ENCODE data around the gene RMRP.
"Not testable (repeated sequence)": the region's sequence is repeated elsewhere in the genome, so short reads cannot be mapped to it uniquely, and the experiment has no call there.

The RMRP gene

DNA sequence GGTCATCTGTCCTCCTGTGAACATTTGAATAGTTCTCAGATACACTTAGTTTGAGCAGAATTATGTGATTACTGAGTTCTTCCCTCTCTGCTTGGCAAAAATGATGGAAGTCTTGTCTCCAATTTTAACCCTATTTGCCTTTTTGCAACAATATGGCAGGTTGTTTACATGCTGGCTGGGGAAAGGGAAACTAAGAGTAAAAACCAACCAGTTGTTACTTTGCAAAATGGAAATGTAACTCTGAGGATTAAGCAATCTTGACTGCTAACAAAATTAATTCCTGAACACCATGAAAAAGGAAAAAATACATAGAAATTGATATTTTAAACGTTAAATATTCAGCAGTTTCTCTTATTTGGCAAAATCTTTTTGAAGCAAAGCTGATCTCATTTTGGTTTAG lies 18.2 kb downstream of the RMRP start:
- TF ChIP-seq, protein P1, sequence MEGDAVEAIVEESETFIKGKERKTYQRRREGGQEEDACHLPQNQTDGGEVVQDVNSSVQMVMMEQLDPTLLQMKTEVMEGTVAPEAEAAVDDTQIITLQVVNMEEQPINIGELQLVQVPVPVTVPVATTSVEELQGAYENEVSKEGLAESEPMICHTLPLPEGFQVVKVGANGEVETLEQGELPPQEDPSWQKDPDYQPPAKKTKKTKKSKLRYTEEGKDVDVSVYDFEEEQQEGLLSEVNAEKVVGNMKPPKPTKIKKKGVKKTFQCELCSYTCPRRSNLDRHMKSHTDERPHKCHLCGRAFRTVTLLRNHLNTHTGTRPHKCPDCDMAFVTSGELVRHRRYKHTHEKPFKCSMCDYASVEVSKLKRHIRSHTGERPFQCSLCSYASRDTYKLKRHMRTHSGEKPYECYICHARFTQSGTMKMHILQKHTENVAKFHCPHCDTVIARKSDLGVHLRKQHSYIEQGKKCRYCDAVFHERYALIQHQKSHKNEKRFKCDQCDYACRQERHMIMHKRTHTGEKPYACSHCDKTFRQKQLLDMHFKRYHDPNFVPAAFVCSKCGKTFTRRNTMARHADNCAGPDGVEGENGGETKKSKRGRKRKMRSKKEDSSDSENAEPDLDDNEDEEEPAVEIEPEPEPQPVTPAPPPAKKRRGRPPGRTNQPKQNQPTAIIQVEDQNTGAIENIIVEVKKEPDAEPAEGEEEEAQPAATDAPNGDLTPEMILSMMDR (IDR thresholded peaks at IDR 0.05; ENCODE audit: low read depth, low read length) = no peak
- H3K4me3 ChIP-seq (ENCODE audit: low read depth, low read length) = no peak overlapping the region

- H3K4me3 ChIP-seq (ENCODE audit: low read depth, low read length) = not testable (repeated sequence)
Measured at GRCh38 chr9:35639225-35639624, 18.6 kb downstream of the RMRP start.

DNA sequence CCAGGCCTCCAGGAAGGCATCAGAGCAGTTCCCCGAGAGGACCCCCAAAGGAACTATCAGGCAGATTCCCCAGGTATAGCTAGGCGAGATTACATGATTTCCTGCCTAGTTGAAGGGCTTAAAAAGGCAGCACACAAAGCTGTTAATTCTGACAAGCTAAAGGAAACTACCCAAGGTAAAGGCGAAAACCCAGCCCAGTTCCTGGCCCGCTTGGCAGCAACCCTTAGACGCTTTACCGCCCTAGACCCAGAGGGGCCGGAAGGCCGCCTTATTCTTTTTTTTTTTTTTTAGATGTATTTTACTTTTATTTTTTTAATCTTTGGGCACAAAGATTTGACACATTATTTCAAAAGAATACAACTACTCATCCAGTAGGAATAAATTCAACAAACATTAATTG lies 19.1 kb downstream of the RMRP start:
- not testable (repeated sequence) for H3K4me3 ChIP-seq (ENCODE audit: low read depth, low read length)

DNA sequence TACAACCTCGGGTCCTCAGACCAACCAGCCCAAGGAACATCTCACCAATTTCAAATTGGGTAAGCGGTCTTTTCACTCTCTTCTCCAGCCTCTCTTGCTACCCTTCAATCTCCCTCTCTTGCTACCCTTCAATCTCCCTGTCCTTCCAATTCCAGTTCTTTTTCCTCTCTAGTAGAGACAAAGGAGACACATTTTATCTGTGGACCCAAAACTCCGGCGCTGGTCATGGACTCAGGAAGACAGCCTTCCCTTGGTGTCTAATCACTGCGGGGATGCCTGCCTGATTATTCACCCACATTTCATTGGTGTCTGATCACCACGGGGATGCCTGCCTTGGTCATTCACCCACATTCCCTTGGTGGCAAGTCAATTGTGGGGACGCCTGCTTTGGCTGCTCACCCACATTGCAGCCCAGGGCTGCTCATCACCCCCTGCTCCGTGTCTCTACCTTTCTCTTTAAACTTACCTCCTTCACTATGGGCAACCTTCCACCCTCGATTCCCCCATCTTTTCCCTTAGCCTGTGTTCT lies 20.3 kb downstream of the RMRP start:
- not testable (repeated sequence) for H3K4me3 ChIP-seq (ENCODE audit: low read depth, low read length)

DNA sequence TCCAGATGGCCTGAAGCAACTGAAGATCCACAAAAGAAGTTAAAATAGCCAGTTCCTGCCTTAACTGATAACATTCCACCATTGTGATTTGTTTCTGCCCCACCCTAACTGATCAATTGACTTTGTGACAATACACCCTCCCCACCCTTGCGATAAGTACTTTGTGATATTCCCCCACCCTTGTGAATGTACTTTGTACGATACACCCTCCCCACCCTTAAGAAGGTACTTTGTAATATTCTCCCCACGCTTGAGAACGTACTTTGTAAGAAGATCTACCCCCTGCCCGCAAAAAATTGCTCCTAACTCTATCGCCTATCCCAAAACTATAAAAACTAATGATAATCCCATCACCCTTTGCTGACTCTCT lies 21.0 kb downstream of the RMRP start:
- H3K4me3 ChIP-seq (ENCODE audit: low read depth, low read length) = not testable (repeated sequence)

DNA sequence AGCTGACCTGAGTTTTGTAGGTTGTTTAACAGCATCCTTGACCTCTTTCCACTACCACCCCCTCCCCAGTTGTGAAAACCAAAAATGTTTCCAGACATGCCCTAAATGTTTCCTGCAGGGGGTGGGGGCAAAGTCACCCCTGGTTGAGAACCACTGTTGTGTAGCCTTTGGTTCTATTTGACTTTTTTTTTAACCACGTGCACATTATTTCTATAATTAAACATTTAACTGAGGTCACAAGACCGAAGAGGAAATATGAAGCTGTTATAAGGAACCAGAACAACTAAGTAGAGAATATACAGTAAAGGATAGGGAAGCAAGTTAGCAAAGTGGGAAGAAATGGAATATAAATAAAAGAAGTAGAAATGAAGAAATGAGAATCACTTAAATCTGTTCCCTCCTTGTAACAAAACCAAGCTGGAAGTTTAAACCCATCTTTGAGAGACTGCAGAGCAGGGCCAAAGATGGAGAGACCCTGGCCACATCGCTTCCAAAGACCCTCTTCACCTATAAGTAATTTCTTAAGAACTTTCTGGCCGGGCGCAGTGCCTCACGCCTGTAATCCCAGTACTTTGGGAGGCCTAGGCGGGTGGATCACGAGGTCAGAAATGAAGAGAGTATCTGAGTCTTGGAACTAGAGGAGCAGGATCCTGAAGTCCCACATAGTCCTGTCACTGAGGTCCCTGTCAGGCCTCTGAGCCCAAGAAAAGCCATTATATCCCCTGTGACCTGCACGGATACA lies 21.5 kb downstream of the RMRP start:
- H3K4me3 ChIP-seq (ENCODE audit: low read depth, low read length) = no peak overlapping the region
- TF ChIP-seq, protein P1 (IDR thresholded peaks at IDR 0.05; ENCODE audit: low read depth, low read length) = no peak

- H3K4me3 ChIP-seq (ENCODE audit: low read depth, low read length) = no peak overlapping the region
- TF ChIP-seq, protein P1 (IDR thresholded peaks at IDR 0.05; ENCODE audit: low read depth, low read length) = no peak
Measured at GRCh38 chr9:35635730-35636129, 22.1 kb downstream of the RMRP start.

GRCh38 chr9:35629597-35629996 lies 28.2 kb downstream of the RMRP start:
- TF ChIP-seq, protein P1 (IDR thresholded peaks at IDR 0.05; ENCODE audit: low read depth, low read length) = no peak
- no peak overlapping the region for H3K4me3 ChIP-seq (ENCODE audit: low read depth, low read length)

DNA sequence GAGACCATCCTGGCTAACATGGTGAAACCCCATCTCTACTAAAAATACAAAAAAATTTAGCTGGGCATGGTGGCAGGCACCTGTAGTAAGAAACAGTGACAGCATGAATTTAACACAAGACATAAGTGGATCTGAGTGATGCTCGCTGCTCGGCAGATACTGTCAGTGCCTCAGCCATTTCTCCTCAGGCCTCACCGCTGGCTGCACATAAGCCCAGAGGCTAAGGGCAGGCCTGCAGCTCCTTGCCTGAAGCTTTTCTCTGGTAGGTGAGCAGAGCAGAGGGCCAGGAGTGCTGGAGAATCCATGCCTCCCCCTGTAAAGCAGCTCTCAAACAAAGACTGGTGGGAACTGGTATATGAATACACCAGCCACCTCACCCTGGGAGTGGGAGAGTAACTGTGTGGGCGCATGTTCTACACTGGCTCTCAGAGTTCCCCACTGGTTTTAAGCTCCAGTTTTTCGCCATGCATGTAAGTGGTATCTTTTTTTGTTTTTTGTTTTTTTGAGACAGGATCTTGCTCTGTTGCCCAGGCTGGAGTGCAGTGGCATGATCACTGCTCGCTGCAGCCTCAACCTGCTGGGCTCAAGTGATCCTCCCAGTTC lies 29.3 kb downstream of the RMRP start:
- TF ChIP-seq, protein P1 (IDR thresholded peaks at IDR 0.05; ENCODE audit: low read depth, low read length) = no peak
- H3K4me3 ChIP-seq (ENCODE audit: low read depth, low read length) = no peak overlapping the region
